Fibroblast of skin of back (primary cell): ENCODE results near the gene TBC1D2. TPM values are rescaled to one million over a fixed set of nuclear protein-coding genes. Genes with fewer than 3 reads are reported as not detected.
A peak's percentile ranks its signal among the peaks of the same experiment; 100 is the strongest.
"Not testable (repeated sequence)": the region's sequence is repeated elsewhere in the genome, so short reads cannot be mapped to it uniquely, and the experiment has no call there.

ENCODE experiments used
- DNase-seq: peaks from one replicate; pipeline ENCODE4 v3.0.0-alpha.2; 2013
- polyA plus RNA-seq, 2 experiments: library from polyadenylated mRNA; unstranded; fragments of 120-200 nt; gene quantifications; one replicate each; pipeline ENCODE4 v1.2.1, GENCODE V29; 2013; ENCODE audit not compliant: insufficient read length in 2 of 2

Gene TBC1D2
- 14.8 TPM for polyA plus RNA-seq (2013, experiment 1 of 2; ENCODE audit: insufficient read length)
- 16.7 TPM for polyA plus RNA-seq (2013, experiment 2 of 2; ENCODE audit: insufficient read length)

GRCh38 chr9:98255578-98256296 lies at the start of gene TBC1D2:
TBC1D2 (minus strand) TSS chr9:98255649; CDS start chr9:98255541, 108 bp downstream.
- peak; percentile 90 for DNase-seq

GRCh38 chr9:98304381-98304780 lies 48.9 kb upstream of the TBC1D2 start:
- no peak for DNase-seq

DNA sequence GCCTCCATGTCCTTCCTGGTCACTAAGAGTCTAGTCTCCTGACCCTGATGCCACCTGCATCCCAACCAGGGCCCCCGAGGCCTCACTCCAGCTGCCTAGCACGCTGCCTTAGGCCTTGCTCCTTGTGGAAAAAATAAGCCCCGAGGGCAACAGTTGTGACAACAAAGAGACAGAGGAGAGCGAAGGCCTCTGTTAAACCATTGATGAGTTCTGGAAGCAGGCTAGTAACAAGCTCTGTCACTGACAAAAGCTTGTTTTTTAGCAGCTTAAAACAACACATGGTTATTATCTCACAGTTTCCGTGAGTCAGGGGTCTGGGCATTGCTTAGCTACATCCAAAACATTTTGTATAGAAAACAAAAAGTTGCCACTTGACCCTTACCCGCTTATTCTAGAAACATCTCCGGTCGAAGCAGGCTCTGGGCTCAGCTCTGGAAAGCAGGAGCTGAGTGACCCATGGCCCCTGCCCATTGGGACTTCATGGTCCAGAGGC lies 48.2 kb upstream of the TBC1D2 start:
- DNase-seq: no peak

- no peak for DNase-seq
Measured at GRCh38 chr9:98302938-98303632, 47.6 kb upstream of the TBC1D2 start.

DNA sequence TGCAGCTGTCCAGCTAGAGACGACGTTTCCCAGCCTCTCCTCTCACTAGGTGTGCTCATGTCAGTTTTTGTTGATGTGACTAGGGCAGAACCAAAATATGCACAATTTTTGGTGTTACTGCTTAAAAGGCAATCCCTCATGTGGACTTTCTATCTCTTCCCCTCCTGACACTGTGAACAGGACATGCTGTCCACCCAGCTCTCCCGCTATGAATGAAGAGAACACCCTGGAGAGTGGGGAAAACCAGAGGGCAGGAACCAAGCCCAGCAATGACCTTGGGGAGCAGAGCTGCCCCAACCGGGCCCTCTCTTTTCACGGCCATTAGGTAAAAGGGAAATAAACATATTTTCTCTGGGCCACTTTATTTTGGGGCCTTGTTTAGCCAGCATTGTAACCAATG lies 46.7 kb upstream of the TBC1D2 start:
- DNase-seq: no peak

DNA sequence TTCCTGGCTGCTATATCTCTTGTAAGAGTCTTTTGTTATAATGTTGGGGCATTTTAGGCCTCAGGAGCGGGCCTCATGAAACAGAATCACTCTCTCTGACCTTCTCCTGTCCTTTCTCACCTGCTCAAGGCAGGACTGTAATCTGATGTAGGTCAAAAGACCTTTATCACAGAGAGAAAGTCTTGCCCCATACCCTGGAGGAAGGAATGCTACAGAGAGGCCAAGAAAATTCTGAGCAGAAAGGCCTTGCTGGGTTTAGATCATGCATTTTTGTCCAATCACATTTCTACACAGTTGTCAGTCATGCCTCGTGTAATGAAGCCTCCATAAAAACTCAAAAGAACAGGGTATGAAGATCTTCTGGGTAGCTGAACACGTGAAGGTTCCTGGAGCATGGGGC lies 45.2 kb upstream of the TBC1D2 start:
- DNase-seq: no peak

DNA sequence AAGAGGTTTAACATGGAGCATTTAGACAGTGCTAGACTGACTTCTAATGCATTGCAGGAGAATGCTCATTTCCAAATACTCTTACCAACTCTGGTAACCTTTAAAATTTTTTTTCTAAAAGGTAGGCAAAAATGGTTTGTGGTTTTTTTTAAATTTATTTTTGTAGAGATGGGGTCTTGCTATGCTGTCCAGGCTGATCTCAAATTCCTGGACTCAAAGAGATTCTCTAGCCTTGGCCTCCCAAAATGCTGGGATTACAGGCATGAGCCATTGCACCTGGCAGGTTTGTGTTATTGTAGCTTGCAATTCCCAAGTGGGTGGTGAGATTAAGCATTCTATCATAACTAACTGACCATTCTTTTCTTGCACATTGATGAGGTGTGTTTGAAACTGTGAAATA lies 43.0 kb upstream of the TBC1D2 start:
- no peak for DNase-seq

- DNase-seq: no peak
Measured at GRCh38 chr9:98295824-98296223, 40.4 kb upstream of the TBC1D2 start.

DNA sequence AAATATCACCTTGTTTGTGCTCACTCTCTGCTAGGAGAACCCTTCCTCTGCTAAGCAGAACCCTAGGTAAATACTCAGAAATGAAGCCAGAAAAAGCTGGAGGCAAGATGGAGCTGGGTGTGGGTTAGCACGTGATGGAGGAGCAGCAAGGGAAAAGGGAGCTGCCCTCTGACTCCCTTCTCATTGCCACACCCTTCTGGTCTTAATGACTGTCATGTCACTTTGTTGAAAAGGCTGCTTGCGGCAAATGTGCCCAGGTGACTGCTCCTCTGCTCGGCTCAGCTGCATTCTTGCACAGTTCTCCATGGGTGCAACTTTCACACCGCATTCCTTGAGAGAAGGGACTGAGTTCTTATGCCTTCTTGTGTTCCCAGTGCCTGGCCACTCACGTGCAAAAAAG lies 36.4 kb upstream of the TBC1D2 start:
- no peak for DNase-seq

GRCh38 chr9:98290411-98290810 lies 35.0 kb upstream of the TBC1D2 start:
- no peak for DNase-seq

DNA sequence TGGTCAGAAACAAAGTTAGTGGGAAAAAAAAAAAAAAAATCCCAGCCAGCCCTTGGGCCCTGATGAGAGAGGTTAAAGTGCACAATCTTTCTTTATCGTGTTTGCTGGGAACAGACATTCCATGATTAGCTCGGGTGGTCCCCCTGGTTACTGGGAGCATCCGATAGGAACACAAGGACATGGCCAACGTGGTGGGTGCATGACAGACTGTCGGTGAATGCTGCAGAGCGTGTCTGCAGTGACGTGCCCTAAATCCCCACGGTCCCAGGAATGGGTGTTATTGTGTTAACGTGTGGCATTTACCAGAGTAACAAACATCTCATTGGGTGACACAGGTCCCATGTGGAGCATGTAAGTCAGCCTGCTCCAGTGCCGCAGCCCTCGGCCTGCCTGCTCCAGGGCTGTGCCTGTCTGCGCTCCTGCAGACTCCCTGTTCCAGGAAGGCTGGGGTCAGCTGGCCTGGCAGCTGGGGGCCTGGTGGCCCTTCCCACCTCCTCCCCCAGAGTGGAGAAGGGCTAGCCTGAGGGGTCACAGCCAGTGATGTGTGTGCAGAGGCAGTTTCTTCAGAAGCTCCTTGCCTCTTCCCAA lies 34.3 kb upstream of the TBC1D2 start:
- no peak for DNase-seq

DNA sequence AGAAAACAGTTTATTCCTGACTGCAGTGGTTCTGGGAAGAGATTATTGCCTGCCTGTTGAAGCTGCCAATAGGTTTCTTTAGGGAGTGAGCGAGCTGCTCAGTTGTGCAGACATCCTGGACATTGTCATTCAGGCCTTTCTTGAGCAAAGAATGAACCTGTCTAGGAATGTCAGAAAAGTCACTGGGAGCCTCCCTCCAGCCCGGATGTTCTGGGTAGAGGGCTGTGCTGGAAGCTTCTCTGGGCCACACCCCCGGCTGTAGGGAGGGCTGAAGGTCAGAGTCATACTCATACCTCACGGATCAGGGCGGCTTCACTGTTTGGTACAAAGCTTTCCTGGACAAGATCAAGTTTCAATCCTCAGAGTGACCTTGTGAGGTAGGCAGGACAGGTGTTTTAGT lies 33.4 kb upstream of the TBC1D2 start:
- no peak for DNase-seq

DNA sequence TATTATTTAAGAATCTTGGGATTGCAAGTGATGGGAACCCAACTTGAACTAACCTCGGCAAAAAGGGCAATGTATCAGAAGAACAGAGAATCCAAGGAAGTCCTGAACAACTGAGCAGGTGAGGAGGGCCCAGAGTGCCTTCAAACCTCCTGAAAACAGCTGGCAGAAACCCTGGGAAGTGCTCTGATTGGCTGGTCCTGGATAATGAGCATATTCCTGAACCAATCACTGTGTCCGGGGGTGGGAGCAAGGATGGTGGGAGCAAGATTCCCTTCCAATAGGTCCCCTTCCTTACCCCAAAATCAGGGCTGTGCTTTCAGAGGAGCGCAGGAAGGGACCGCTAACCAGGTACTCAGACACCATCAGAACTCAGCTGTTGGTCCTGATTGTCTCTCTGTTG lies 31.9 kb upstream of the TBC1D2 start:
- DNase-seq: no peak

GRCh38 chr9:98285446-98285845 lies 30.0 kb upstream of the TBC1D2 start:
- DNase-seq: no peak

DNA sequence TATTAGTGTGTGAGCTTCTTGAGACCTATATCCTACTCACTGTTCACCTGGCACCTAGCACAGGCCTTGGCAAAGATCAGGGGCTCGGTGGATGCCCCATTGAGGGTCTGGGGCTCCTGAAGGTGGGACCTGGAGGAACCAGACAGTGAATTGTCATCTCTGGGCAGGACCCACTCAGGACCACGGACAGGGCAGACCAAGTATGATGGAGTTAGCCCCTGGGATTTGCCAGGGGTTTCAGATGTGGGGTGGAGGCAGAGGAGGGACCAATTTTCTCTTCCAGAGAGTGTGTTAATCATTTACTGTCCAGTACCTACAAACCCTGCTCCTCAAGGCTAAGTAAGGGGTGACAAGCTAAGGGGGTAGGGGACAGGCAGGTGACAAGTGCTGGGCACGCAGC lies 29.3 kb upstream of the TBC1D2 start:
- DNase-seq: no peak

DNA sequence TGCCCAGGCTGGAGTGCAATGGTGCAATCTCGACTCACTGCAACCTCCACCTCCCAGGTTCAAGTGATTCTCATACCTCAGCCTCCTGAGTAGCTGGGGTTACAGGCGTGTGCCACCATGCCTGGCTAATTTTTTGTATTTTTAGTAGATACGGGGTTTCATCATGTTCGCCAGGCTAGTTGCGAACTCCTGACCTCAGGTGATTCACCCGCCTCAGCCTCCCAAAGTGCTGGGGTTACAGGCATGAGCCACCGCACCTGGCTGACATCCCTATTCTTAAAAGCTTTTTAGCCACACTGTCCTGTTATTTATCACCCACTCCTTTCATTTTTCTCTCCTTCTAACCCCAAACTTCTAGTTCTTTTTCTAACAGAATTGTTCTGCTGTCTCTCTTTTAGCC lies 27.7 kb upstream of the TBC1D2 start:
- DNase-seq: not testable (repeated sequence)

DNA sequence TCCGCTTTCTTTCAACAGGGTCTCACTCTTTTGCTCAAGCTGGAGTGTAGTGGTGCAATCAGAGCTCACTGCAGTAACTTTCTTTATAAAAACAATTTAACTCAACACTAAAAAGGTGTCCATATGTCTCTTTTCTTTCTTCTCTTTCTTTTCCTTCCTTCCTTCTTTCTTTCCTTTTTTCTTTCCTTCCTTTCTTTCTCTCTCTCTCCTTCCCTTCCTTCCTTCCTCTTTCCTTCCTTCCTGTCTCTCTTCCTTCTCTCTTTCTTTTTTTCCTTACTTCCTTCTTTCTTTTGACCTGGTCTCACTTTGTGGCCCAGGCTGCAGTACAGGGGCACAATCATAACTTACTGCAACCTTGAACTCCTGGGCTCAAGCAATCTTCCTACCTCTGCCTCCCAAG lies 25.8 kb upstream of the TBC1D2 start:
- DNase-seq: no peak

DNA sequence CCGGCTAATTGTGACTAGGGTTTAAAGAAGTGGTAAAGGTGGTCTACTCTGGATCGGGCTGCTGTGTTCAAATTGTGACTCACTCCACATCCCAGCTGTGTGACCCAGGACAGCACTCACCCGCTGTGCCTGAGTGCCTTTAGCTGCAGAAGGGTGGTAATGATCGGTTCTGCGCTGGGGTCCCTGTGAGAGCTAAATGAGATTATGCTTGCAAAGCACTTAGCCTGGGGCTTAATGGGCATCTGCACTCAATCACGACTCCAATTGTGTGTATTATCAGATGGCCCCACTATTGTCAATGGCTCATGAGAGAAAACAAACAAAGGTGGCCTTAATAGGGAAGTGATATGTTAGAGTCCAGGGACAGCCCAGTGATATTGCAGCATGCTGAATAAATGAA lies 25.1 kb upstream of the TBC1D2 start:
- DNase-seq: no peak

- no peak for DNase-seq
Measured at GRCh38 chr9:98280162-98280561, 24.7 kb upstream of the TBC1D2 start.

DNA sequence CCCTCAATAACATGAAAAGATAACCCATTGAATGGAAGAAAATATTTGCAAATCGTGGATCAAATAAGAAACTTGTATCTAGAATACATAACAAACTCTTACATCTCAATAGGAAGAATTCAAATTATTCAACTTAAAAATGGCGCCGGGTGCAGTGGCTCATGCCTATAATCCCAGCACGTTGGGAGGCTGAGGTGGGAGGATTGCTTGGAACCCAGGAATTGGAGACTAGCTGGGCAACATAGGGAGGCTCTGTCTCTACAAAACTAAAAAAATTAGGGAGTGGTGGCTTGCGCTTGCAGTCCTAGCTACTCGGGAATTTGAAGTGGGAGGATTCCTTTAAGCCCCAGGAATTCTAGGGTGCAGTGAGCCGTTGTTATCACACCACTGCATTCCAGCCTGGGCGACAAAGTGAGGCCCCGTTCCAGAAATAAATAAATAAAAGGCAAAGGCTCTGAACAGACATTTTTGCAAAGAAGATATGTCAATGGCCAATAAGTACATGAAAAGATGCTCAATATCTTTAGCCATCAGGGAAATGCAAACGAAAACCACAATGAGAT lies 21.5 kb upstream of the TBC1D2 start:
- no peak for DNase-seq

DNA sequence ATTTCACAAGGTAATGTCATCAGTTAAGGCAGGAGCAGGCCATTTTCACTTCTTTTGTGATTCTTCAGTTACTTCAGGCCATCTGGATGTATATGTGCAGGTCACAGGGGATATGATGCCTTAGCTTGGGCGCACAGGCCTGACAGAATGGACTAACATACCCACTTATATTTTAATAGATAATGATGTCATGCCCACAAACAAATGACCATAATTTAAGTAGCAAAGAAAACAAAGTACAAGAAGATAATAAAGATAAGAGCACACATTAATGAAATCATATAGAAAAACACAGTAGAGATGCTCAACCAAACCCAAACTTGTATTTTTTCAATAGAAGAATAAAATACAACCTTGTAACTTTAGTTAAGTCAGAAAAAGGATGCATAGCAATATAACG lies 19.7 kb upstream of the TBC1D2 start:
- DNase-seq: no peak

- DNase-seq: no peak
Measured at GRCh38 chr9:98272083-98272482, 16.6 kb upstream of the TBC1D2 start.

- DNase-seq: no peak
Measured at GRCh38 chr9:98271479-98271878, 16.0 kb upstream of the TBC1D2 start.
